ENCODE measurements around the gene RPL10A.
"Not testable (repeated sequence)": the region's sequence is repeated elsewhere in the genome, so short reads cannot be mapped to it uniquely, and the experiment has no call there.

Gene RPL10A

DNA sequence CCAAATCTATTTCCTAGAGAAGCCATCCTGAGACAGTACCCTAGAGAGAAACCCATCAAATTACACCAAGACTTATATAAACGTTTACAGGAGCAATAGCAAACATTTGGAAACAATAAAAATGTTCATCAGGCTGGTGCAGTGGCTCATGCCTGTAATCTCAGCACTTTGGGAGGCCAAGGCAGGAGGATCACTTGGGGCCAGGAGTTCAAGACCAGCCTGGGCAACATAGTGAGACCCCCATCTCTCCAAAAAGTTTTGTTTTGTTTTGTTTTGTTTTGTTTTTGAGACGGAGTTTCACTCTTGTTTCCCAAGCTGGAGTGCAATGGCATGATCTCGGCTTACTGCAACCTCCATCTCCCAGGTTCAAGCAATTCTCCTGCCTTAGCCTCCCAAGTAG lies 35.5 kb upstream of the RPL10A start:
- WGBS (ENCODE audit: insufficient coverage, insufficient read length): no CpG with 5 or more reads among the region's 3 CpGs
- not testable (repeated sequence) for H3K4me3 ChIP-seq (ENCODE audit: low read length); H3K36me3 ChIP-seq (ENCODE audit: control insufficient read depth, insufficient read depth, low read length); H3K9me3 ChIP-seq (ENCODE audit: control insufficient read depth, insufficient read depth, low read length); DNase-seq (ENCODE audit: low read depth, low spot score); H3K27me3 ChIP-seq (ENCODE audit: control insufficient read depth, insufficient read depth, low read length); H3K27ac ChIP-seq (ENCODE audit: low read length); H3K4me1 ChIP-seq (ENCODE audit: control insufficient read depth, insufficient read depth, low read length)

DNA sequence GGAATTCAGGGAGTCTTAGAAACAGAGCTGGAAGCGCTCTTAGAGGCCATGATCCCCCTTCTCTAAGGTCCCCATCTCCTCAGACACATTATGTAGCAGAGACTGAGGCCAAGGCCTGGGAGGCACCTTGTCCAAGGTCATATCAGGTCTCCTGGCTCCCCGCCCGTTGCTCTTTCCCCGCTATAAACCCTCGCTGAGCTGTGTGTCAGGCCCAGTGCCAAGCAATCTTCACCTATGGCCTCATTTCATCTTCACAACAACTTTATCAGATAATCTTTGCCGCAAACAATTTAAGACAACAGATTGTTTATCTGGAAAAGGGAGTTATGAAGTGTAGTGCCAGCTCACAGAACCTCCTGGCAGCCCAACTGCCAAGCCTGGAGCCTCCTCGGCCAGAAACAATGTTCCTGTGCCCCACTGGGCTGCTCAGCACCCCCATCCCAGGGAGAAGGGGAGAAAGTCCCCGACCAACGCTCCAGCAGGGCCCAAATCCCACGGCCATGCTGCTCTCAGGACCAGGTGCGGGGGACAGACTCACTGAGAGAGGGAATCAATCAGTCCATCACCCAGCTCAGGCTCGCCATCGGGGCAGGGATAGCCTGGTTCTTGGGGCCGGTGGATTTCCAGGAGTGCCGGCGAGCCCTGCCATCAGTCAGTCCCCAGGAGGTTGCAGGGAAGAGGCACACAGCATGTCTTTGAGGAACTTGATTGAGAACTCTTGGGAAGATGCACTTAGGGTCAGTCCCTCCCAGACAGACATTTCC lies 32.9 kb upstream of the RPL10A start:
- H3K27me3 ChIP-seq (ENCODE audit: control insufficient read depth, insufficient read depth, low read length): no peaks in the 10 kb centered on the region
- H3K36me3 ChIP-seq (ENCODE audit: control insufficient read depth, insufficient read depth, low read length): no peaks in the 10 kb centered on the region
- no peak overlapping the region for H3K27ac ChIP-seq (ENCODE audit: low read length)
- no peak for DNase-seq (ENCODE audit: low read depth, low spot score)
- no peak overlapping the region for H3K4me3 ChIP-seq (ENCODE audit: low read length)
- H3K4me1 ChIP-seq (ENCODE audit: control insufficient read depth, insufficient read depth, low read length): no peaks in the 10 kb centered on the region; the same call in 1 of the 2 replicates
- H3K9me3 ChIP-seq (ENCODE audit: control insufficient read depth, insufficient read depth, low read length): no peaks in the 10 kb centered on the region
- no CpG with 5 or more reads among the region's 16 CpGs for whole genome bisulfite sequencing (ENCODE audit: insufficient coverage, insufficient read length)

GRCh38 chr6:35436071-35436857 lies 31.9 kb upstream of the RPL10A start:
- Histone ChIP-seq H3K27me3 (ENCODE audit: control insufficient read depth, insufficient read depth, low read length) (no peaks in the 10 kb centered on the region), H3K27ac (ENCODE audit: low read length) (no peak overlapping the region), H3K9me3 (ENCODE audit: control insufficient read depth, insufficient read depth, low read length) (no peaks in the 10 kb centered on the region), H3K36me3 (ENCODE audit: control insufficient read depth, insufficient read depth, low read length) (no peaks in the 10 kb centered on the region), H3K4me1 (ENCODE audit: control insufficient read depth, insufficient read depth, low read length) (no peaks in the 10 kb centered on the region; the same call in 1 of the 2 replicates), H3K4me3 (ENCODE audit: low read length) (no peak overlapping the region)
- WGBS (ENCODE audit: insufficient coverage, insufficient read length): no CpG with 5 or more reads among the region's 8 CpGs
- DNase-seq (ENCODE audit: low read depth, low spot score): no peak

GRCh38 chr6:35438378-35439065 lies 29.7 kb upstream of the RPL10A start:
- not testable (repeated sequence) for DNase-seq (ENCODE audit: low read depth, low spot score); H3K4me3 ChIP-seq (ENCODE audit: low read length); H3K36me3 ChIP-seq (ENCODE audit: control insufficient read depth, insufficient read depth, low read length); H3K27ac ChIP-seq (ENCODE audit: low read length); H3K27me3 ChIP-seq (ENCODE audit: control insufficient read depth, insufficient read depth, low read length); H3K9me3 ChIP-seq (ENCODE audit: control insufficient read depth, insufficient read depth, low read length); H3K4me1 ChIP-seq (ENCODE audit: control insufficient read depth, insufficient read depth, low read length)
- WGBS (ENCODE audit: insufficient coverage, insufficient read length): no CpG with 5 or more reads among the region's 7 CpGs

DNA sequence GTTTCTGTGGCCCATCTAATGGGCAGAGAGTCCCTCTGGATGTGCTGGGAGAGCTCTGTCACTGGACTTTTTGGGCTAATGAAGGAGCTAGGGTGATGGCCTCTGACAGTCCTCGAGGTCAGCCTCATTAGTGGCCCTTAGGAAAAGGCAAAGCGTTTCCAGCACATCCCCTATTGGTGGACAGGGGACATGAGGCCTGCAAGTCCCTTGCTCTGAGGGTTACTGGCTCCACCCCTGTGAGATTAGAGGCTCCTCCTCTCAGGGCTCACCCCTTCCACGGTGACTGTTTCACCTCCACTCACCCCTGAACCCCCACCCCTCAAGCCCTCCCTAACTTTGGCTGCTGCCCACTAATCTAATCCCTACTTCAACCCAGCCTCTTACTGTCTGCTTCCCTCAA lies 28.9 kb upstream of the RPL10A start:
- H3K36me3 ChIP-seq (ENCODE audit: control insufficient read depth, insufficient read depth, low read length): no peaks in the 10 kb centered on the region
- no peaks in the 10 kb centered on the region for H3K27me3 ChIP-seq (ENCODE audit: control insufficient read depth, insufficient read depth, low read length)
- no peaks in the 10 kb centered on the region; the same call in 1 of the 2 replicates for H3K4me1 ChIP-seq (ENCODE audit: control insufficient read depth, insufficient read depth, low read length)
- DNase-seq (ENCODE audit: low read depth, low spot score): no peak
- H3K27ac ChIP-seq (ENCODE audit: low read length): no peak overlapping the region
- H3K4me3 ChIP-seq (ENCODE audit: low read length): no peak overlapping the region
- no CpG with 5 or more reads among the region's 3 CpGs for WGBS (ENCODE audit: insufficient coverage, insufficient read length)
- H3K9me3 ChIP-seq (ENCODE audit: control insufficient read depth, insufficient read depth, low read length): no peaks in the 10 kb centered on the region

DNA sequence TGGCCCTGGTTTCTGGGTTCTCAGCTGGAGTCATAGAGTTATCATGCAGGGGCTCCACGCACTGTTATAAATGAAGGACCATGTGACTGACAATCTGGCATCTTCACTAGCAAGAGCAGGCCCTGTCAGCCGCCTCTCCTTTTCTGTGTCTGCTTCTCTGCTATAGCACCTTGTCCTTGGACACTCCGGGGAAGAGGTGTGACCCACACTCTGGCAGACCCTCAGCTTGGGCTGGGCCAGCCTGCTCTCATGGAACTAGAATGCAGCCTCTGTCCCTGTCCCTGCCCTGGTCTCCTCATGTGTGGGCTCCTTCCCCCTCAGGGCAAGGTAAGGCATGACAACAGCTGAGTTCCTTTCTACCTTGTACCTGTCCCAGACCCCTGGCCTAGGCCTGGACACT lies 27.0 kb upstream of the RPL10A start:
- no peaks in the 10 kb centered on the region for H3K36me3 ChIP-seq (ENCODE audit: control insufficient read depth, insufficient read depth, low read length)
- H3K4me1 ChIP-seq (ENCODE audit: control insufficient read depth, insufficient read depth, low read length): no peaks in the 10 kb centered on the region
- H3K9me3 ChIP-seq (ENCODE audit: control insufficient read depth, insufficient read depth, low read length): no peaks in the 10 kb centered on the region
- no peak overlapping the region for H3K27ac ChIP-seq (ENCODE audit: low read length)
- H3K27me3 ChIP-seq (ENCODE audit: control insufficient read depth, insufficient read depth, low read length): no peaks in the 10 kb centered on the region
- DNase-seq (ENCODE audit: low read depth, low spot score): no peak
- WGBS (ENCODE audit: insufficient coverage, insufficient read length): no CpG with 5 or more reads among the region's 3 CpGs
- no peak overlapping the region for H3K4me3 ChIP-seq (ENCODE audit: low read length)

DNA sequence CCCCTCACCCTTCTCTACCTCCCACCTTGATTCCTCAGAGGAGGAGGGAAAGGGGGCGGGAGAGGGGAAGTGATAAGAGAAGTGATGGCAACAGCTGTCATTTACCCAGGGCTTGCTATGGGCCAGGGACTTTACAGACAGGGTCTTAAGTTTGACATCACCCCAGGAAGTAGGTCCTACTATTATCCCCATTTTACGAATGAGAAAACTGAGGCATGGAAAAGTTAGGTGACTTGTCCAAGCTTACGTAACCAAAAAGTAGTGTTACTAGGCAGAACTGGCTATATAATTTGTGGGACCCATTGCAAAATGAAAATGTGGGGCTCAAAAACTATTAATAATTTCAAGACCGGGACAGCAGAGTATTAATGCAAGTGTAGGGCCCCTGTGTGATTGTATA lies 26.6 kb upstream of the RPL10A start:
- Histone ChIP-seq H3K36me3 (ENCODE audit: control insufficient read depth, insufficient read depth, low read length) (no peaks in the 10 kb centered on the region), H3K27ac (ENCODE audit: low read length) (no peak overlapping the region), H3K9me3 (ENCODE audit: control insufficient read depth, insufficient read depth, low read length) (no peaks in the 10 kb centered on the region), H3K27me3 (ENCODE audit: control insufficient read depth, insufficient read depth, low read length) (no peaks in the 10 kb centered on the region), H3K4me3 (ENCODE audit: low read length) (no peak overlapping the region), H3K4me1 (ENCODE audit: control insufficient read depth, insufficient read depth, low read length) (no peaks in the 10 kb centered on the region)
- no CpG with 5 or more reads among the region's 4 CpGs for WGBS (ENCODE audit: insufficient coverage, insufficient read length)
- DNase-seq (ENCODE audit: low read depth, low spot score): no peak

- Histone ChIP-seq H3K9me3 (ENCODE audit: control insufficient read depth, insufficient read depth, low read length) (no peaks in the 10 kb centered on the region), H3K27me3 (ENCODE audit: control insufficient read depth, insufficient read depth, low read length) (no peaks in the 10 kb centered on the region), H3K36me3 (ENCODE audit: control insufficient read depth, insufficient read depth, low read length) (no peaks in the 10 kb centered on the region), H3K4me1 (ENCODE audit: control insufficient read depth, insufficient read depth, low read length) (no peaks in the 10 kb centered on the region), H3K27ac (ENCODE audit: low read length) (no peak overlapping the region), H3K4me3 (ENCODE audit: low read length) (no peak overlapping the region)
- DNase-seq (ENCODE audit: low read depth, low spot score): no peak
- no CpG with 5 or more reads among the region's 5 CpGs for WGBS (ENCODE audit: insufficient coverage, insufficient read length)
Measured at GRCh38 chr6:35442693-35443092, 25.5 kb upstream of the RPL10A start.

DNA sequence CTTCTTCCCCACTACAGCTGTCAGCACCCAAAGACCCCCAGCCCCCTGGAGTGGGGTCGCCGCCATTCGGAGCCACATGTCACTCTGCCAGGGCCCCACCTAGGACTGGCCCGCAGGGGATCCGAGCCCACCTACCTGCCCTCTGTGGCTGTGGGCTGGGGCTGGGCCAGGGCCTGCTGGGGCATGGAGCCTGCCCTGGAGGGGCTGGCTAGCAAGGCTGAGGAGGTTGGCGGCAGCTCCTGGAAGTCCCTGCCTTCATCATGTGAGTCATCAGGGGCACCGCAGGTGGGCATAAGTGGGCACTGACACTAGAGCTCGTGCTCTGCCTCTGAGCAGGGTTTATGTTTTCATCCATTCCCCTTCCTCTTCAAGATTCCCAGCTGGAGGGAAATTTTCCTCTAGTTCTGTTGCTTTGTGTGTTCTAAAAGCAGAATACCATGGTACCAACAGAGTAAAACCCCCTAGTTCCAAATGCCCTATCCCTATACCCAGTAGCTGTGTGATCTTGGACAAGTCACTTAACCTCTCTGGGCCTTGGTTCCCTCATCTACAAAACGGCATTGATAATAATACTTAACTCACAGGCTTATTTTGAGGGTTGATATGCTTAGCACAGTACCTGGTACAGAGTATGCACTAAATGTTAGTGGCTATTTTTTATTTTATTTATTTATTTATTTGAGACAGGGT lies 24.7 kb upstream of the RPL10A start:
- DNase-seq (ENCODE audit: low read depth, low spot score): no peak
- WGBS (ENCODE audit: insufficient coverage, insufficient read length): no CpG with 5 or more reads among the region's 9 CpGs

DNA sequence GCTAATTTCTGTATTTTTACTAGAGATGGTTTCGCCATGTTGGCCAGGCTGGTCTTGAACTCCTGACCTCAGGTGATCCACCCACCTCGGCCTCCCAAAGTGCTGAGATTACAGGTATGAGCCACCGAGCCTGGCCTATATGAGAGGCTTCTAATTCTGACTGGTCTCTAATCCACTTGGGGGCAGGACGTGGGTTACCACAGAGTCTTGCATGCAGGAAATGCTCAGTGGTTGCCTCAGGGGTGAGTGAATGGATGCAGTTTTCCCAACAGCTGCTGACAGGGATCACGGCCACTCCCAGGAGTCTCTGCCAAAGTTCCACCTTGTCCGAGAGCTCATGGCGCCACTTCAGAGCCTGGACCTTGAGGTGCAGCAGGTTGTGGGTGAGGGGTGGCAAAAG lies 22.5 kb upstream of the RPL10A start:
- H3K27me3 ChIP-seq (ENCODE audit: control insufficient read depth, insufficient read depth, low read length): no peaks in the 10 kb centered on the region
- no peaks in the 10 kb centered on the region for H3K9me3 ChIP-seq (ENCODE audit: control insufficient read depth, insufficient read depth, low read length)
- no peak overlapping the region for H3K27ac ChIP-seq (ENCODE audit: low read length)
- H3K4me3 ChIP-seq (ENCODE audit: low read length): no peak overlapping the region
- WGBS (ENCODE audit: insufficient coverage, insufficient read length): no CpG with 5 or more reads among the region's 7 CpGs
- H3K4me1 ChIP-seq (ENCODE audit: control insufficient read depth, insufficient read depth, low read length): no peaks in the 10 kb centered on the region
- H3K36me3 ChIP-seq (ENCODE audit: control insufficient read depth, insufficient read depth, low read length): no peaks in the 10 kb centered on the region
- DNase-seq (ENCODE audit: low read depth, low spot score): no peak

More for the DNA sequence above, 24.7 kb upstream of the RPL10A start:
- no peak overlapping the region for H3K4me3 ChIP-seq (ENCODE audit: low read length)
- no peaks in the 10 kb centered on the region for H3K36me3 ChIP-seq (ENCODE audit: control insufficient read depth, insufficient read depth, low read length)
- no peak overlapping the region for H3K27ac ChIP-seq (ENCODE audit: low read length)
- no peaks in the 10 kb centered on the region for H3K4me1 ChIP-seq (ENCODE audit: control insufficient read depth, insufficient read depth, low read length)
- H3K27me3 ChIP-seq (ENCODE audit: control insufficient read depth, insufficient read depth, low read length): no peaks in the 10 kb centered on the region
- H3K9me3 ChIP-seq (ENCODE audit: control insufficient read depth, insufficient read depth, low read length): no peaks in the 10 kb centered on the region

Measured in iPS DF 6.9 (cell line).